Right lobe of liver (tissue), 4 donors: Measurements from ENCODE around the gene RNU1-4.
A peak's percentile ranks its signal among the peaks of the same experiment; 100 is the strongest.
"Not testable (repeated sequence)": the region's sequence is repeated elsewhere in the genome, so short reads cannot be mapped to it uniquely, and the experiment has no call there.

ENCODE experiments used
- POLR2A ChIP-seq: fragments of 450-650 bp; IDR thresholded peaks from one replicate; pipeline ENCODE4 v1.6.1; 2017; ENCODE audit warnings: antibody characterized with exemption, mild to moderate bottlenecking
- TF ChIP-seq, protein P1 (sequence below), 4 donors: fragments of 200-600 bp in 3 of 4; fragments of 450-650 bp in 1 of 4; IDR thresholded peaks; one replicate each; pipeline versions ENCODE4 v1.5.1 to v1.8.0; 2016 to 2022; ENCODE audit warnings: antibody characterized with exemption in 4 of 4, mild to moderate bottlenecking in 2 of 4
- donor health status: DM: no; HTN: no; CAD: no.
- donor health status: DM: no; HTN: no; CAD: no.
- donor health status: DM: no; HTN: yes; CAD: no.

DNA sequence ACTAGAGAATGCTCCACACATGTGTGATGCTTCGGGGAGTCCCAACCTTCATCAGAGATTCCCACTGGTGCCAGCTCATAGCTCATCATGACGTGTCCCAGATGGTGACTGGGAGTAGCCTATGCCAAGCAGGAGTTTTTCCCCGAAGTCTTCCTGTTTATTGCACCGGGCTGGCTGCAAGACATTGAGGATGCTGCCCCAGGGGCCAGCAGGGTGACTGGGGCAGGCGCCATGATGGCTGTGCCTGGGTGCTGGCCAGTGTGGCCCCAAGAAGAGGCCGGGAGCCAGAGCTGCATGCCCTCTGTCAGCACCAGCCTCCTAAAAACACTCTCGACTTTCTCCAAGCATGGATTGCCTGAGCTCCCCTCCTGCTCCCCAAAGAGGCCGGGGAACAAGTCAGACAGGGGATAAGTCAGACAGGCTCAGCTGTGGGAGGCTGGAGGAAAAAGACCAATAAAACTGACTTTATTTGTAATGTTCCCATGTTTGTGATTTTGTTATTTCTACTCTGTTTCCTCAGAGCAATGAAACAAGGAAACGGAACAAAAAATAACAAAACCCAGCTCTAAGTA lies 24.0 kb downstream of the RNU1-4 start:
- TF ChIP-seq, protein P1, sequence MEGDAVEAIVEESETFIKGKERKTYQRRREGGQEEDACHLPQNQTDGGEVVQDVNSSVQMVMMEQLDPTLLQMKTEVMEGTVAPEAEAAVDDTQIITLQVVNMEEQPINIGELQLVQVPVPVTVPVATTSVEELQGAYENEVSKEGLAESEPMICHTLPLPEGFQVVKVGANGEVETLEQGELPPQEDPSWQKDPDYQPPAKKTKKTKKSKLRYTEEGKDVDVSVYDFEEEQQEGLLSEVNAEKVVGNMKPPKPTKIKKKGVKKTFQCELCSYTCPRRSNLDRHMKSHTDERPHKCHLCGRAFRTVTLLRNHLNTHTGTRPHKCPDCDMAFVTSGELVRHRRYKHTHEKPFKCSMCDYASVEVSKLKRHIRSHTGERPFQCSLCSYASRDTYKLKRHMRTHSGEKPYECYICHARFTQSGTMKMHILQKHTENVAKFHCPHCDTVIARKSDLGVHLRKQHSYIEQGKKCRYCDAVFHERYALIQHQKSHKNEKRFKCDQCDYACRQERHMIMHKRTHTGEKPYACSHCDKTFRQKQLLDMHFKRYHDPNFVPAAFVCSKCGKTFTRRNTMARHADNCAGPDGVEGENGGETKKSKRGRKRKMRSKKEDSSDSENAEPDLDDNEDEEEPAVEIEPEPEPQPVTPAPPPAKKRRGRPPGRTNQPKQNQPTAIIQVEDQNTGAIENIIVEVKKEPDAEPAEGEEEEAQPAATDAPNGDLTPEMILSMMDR (IDR thresholded peaks at IDR 0.05), result not testable (repeated sequence)
- peak; percentile 11 for TF ChIP-seq POLR2A
